Mesenchymal stem cell (in vitro differentiated cells and primary cell): Measurements from ENCODE around the gene ZDHHC1.
A peak's percentile ranks its signal among the peaks of the same experiment; 100 is the strongest.

ENCODE experiments used
- DNase-seq: peaks from one replicate; pipeline ENCODE4 v3.0.0-alpha.2; 2013
- H2AFZ ChIP-seq: one replicate; pipeline ENCODE4 v1.6.1; 2013; ENCODE audit warnings: low read depth, mild to moderate bottlenecking, control low read depth, inconsistent platforms, low read length, moderate library complexity
- H2AK5ac ChIP-seq: 2 replicates; pipeline ENCODE4 v1.6.1; 2013; ENCODE audit warnings: low read length, moderate library complexity, mild to moderate bottlenecking, inconsistent platforms; ENCODE audit not compliant: severe bottlenecking
- H2BK120ac ChIP-seq: one replicate; pipeline ENCODE4 v1.6.1; 2013; ENCODE audit warnings: low read depth, mild to moderate bottlenecking, inconsistent platforms, low read length, moderate library complexity
- H2BK12ac ChIP-seq, 2 experiments: one replicate each; pipeline ENCODE4 v1.6.1; 2013; ENCODE audit warnings: inconsistent platforms in 2 of 2, low read length in 2 of 2, mild to moderate bottlenecking in 2 of 2, moderate library complexity in 2 of 2, control low read depth in 1 of 2
- H2BK15ac ChIP-seq: one replicate; pipeline ENCODE4 v1.6.1; 2013; ENCODE audit warnings: mild to moderate bottlenecking, low read depth, inconsistent platforms; ENCODE audit not compliant: poor library complexity, severe bottlenecking
- H2BK5ac ChIP-seq: 2 replicates; pipeline ENCODE4 v1.6.1; 2013; ENCODE audit warnings: low read depth, mild to moderate bottlenecking, low read length, control low read depth, inconsistent platforms; ENCODE audit not compliant: poor library complexity, severe bottlenecking
- H3K14ac ChIP-seq, 2 experiments: one replicate each; pipeline ENCODE4 v1.6.1; 2013; ENCODE audit warnings: inconsistent platforms in 2 of 2, low read length in 2 of 2, control low read depth in 1 of 2, mild to moderate bottlenecking in 1 of 2, moderate library complexity in 1 of 2
- H3K18ac ChIP-seq, 2 experiments: one replicate each; pipeline ENCODE4 v1.6.1; 2013; ENCODE audit warnings: inconsistent platforms in 2 of 2, low read length in 2 of 2, control low read depth in 1 of 2, low read depth in 1 of 2, mild to moderate bottlenecking in 1 of 2
- H3K23ac ChIP-seq, 2 experiments: one replicate each; pipeline ENCODE4 v1.6.1; 2013; ENCODE audit warnings: inconsistent platforms in 2 of 2, low read length in 2 of 2, mild to moderate bottlenecking in 2 of 2, moderate library complexity in 2 of 2, control low read depth in 1 of 2
- H3K27ac ChIP-seq: 2 replicates; pipeline ENCODE4 v1.5.1; 2013; ENCODE audit warnings: mild to moderate bottlenecking, moderate library complexity, low read length, control low read depth, inconsistent platforms; ENCODE audit not compliant: poor library complexity, severe bottlenecking
- H3K27me3 ChIP-seq, 2 experiments: 2 replicates each; pipeline versions ENCODE4 v1.6.1 to v1.7.0; 2013; ENCODE audit warnings: low read length in 2 of 2, mild to moderate bottlenecking in 2 of 2, moderate library complexity in 2 of 2, control low read depth in 1 of 2, inconsistent platforms in 1 of 2; ENCODE audit not compliant: control insufficient read depth in 1 of 2, insufficient read depth in 1 of 2
- H3K36me3 ChIP-seq, 2 experiments: 2 replicates each; pipeline versions ENCODE4 v1.6.1 to v1.7.0; 2013; ENCODE audit warnings: low read length in 2 of 2, control low read depth in 1 of 2, inconsistent platforms in 1 of 2, low read depth in 1 of 2, mild to moderate bottlenecking in 1 of 2; ENCODE audit not compliant: insufficient read depth in 2 of 2, control insufficient read depth in 1 of 2
- H3K4ac ChIP-seq, 2 experiments: one replicate each; pipeline ENCODE4 v1.6.1; 2013; ENCODE audit warnings: inconsistent platforms in 2 of 2, low read length in 2 of 2, mild to moderate bottlenecking in 2 of 2, moderate library complexity in 2 of 2, control low read depth in 1 of 2, low read depth in 1 of 2
- H3K4me1 ChIP-seq: 2 replicates; pipeline ENCODE4 v1.6.1; 2013; ENCODE audit warnings: low read depth, low read length, control low read depth; ENCODE audit not compliant: control insufficient read depth, insufficient read depth
- H3K4me2 ChIP-seq: 2 replicates; pipeline ENCODE4 v1.6.1; 2013; ENCODE audit warnings: low read length, mild to moderate bottlenecking, inconsistent platforms; ENCODE audit not compliant: poor library complexity, severe bottlenecking
- H3K4me3 ChIP-seq, 2 experiments: 2 replicates each; pipeline versions ENCODE4 v1.5.1 to v1.7.0; 2013; ENCODE audit warnings: low read length in 2 of 2, mild to moderate bottlenecking in 2 of 2, control low read depth in 1 of 2, low read depth in 1 of 2; ENCODE audit not compliant: insufficient read depth in 1 of 2
- H3K79me1 ChIP-seq: replicated peaks from 2 replicates; pipeline ENCODE4 v1.6.1; 2013; ENCODE audit warnings: mild to moderate bottlenecking, control low read depth, low read length, inconsistent platforms; ENCODE audit not compliant: poor library complexity, severe bottlenecking
- H3K9ac ChIP-seq: 2 replicates; pipeline ENCODE4 v1.7.0; 2013; ENCODE audit warnings: mild to moderate bottlenecking, low read length, moderate library complexity
- H3K9me3 ChIP-seq: 2 replicates; pipeline ENCODE4 v1.7.0; 2013; ENCODE audit warnings: mild to moderate bottlenecking, low read length; ENCODE audit not compliant: control insufficient read depth
- H4K8ac ChIP-seq: one replicate; pipeline ENCODE4 v1.6.1; 2013; ENCODE audit warnings: inconsistent platforms, mild to moderate bottlenecking, low read length, moderate library complexity
- H4K91ac ChIP-seq: one replicate; pipeline ENCODE4 v1.6.1; 2013; ENCODE audit warnings: mild to moderate bottlenecking, low read length, inconsistent platforms
- WGBS: methylation state at CpG from one replicate; pipeline ENCODE4 v1.1.7; 2013; ENCODE audit warnings: mixed read lengths; 5-methylcytosine and 5-hydroxymethylcytosine counted together

The ZDHHC1 gene

GRCh38 chr16:67395105-67395457, 21.2 kb downstream of the ZDHHC1 start:
- peak overlapping the region; percentile 30 for H2BK15ac ChIP-seq
- H3K23ac ChIP-seq = no peak overlapping the region
- no peak overlapping the region for H4K8ac ChIP-seq
- no peak overlapping the region for H2AK5ac ChIP-seq
- H3K36me3 ChIP-seq = no peaks in the 10 kb centered on the region
- no peak overlapping the region for H3K9ac ChIP-seq
- 78% methylated on average over 7 of the region's 10 CpGs for WGBS
- no peak for DNase-seq
- H3K27ac ChIP-seq = no peak overlapping the region
- H2BK120ac ChIP-seq = no peak overlapping the region
- H3K4me1 ChIP-seq = peaks cover 52% of the 10 kb centered on the region
- no peaks in the 10 kb centered on the region for H3K9me3 ChIP-seq
- H3K27me3 ChIP-seq = peaks cover 15 to 81% of the 10 kb centered on the region in 2 experiments
- H3K18ac ChIP-seq = no peak overlapping the region
- H4K91ac ChIP-seq = no peak overlapping the region
- no peak overlapping the region for H2AFZ ChIP-seq
- H2BK5ac ChIP-seq = no peak overlapping the region
- H3K14ac ChIP-seq = no peak overlapping the region
- no peak overlapping the region for H3K4me3 ChIP-seq
- no peak overlapping the region for H3K4me2 ChIP-seq
- no peak overlapping the region for H2BK12ac ChIP-seq
- H3K79me1 ChIP-seq = no peaks in the 10 kb centered on the region
- H3K4ac ChIP-seq = no peak overlapping the region

DNA sequence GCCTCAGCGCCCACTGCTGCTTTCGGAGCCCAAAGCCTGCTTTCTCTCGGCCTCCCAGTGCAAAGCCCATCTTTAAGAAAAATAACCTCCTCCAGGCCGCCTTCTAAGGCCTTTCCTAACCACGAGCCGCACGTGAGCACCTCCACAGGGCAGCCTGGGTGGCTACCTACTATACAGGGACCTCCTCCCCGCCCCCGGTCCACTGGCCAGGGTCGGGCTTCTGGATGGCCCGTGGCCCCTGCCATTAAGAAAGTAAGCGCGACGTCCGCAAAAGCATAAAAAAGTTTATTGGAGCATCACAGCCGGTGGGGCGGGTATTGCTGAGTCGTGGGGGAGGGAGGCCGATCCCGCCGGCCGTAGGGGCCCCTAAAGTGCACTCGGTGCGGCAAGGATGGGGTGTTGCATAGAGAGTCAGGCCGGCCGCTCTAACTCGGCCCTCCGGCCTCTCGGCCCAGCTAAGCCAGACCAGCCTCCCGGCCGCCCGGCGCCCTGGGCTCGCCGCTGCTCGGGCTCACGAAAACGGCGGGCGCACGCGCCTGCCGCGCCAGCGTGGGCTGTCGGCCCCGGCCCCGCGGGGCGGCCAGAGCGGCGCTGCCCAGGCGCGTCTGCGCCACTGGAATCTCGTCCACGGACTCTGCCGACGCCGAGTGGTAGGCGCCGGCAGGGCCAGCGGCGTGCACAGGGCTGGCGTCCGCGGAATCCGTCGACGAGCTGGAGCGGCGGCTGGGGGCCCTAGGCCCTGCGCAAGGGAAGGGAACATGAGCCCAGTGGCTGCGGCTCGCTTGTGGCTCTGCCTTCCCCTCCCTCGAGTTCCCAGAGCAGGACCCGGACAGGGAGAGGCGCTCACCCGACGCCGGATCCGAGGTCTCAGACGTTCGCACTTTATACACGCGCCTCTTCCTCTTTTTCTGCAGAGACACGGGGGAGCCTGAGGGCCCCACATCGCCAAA, 21.8 kb downstream of the ZDHHC1 start:
- H3K79me1 ChIP-seq = no peaks in the 10 kb centered on the region
- H3K9me3 ChIP-seq = no peaks in the 10 kb centered on the region
- H3K14ac ChIP-seq = no peak overlapping the region
- H2AK5ac ChIP-seq = no peak overlapping the region
- DNase-seq = peak; percentile 38
- peak overlapping the region; percentile 6 to 34 for H3K18ac ChIP-seq
- peaks cover 15 to 75% of the 10 kb centered on the region in 2 experiments for H3K27me3 ChIP-seq
- no peak overlapping the region for H4K91ac ChIP-seq
- no peak overlapping the region for H2BK5ac ChIP-seq
- peak overlapping the region; percentile 58 for H4K8ac ChIP-seq
- no peak overlapping the region for H3K23ac ChIP-seq
- H3K36me3 ChIP-seq = no peaks in the 10 kb centered on the region
- WGBS = 15% methylated on average over 67 of the region's 88 CpGs
- peaks cover 46% of the 10 kb centered on the region for H3K4me1 ChIP-seq
- no peak overlapping the region for H2BK120ac ChIP-seq
- H2AFZ ChIP-seq = no peak overlapping the region
- peak overlapping the region; percentile 30 for H2BK15ac ChIP-seq
- no peak overlapping the region for H3K27ac ChIP-seq
- peak overlapping the region; percentile 85 for H3K9ac ChIP-seq
- H2BK12ac ChIP-seq = peak overlapping the region in 1 of 2 experiments; percentile 10
- H3K4me2 ChIP-seq = peak overlapping the region; percentile 27
- peak overlapping the region in 1 of 2 experiments; percentile 74 for H3K4me3 ChIP-seq
- no peak overlapping the region for H3K4ac ChIP-seq

GRCh38 chr16:67393788-67394154, 22.5 kb downstream of the ZDHHC1 start:
- Histone ChIP-seq H3K27ac (no peak overlapping the region), H3K4me1 (peaks cover 42% of the 10 kb centered on the region), H3K27me3 (peaks cover 15 to 69% of the 10 kb centered on the region in 2 experiments), H3K36me3 (no peaks in the 10 kb centered on the region), H2AFZ (no peak overlapping the region), H2BK120ac (no peak overlapping the region), H3K14ac (no peak overlapping the region), H2BK15ac (peak overlapping the region; percentile 12), H3K9ac (peak overlapping the region; percentile 85), H3K23ac (peak overlapping the region in 1 of 2 experiments; percentile 34), H2BK12ac (peak overlapping the region in 1 of 2 experiments; percentile 45), H3K79me1 (no peaks in the 10 kb centered on the region), H3K9me3 (no peaks in the 10 kb centered on the region), H3K4ac (no peak overlapping the region), H3K18ac (peak overlapping the region; percentile 28 to 34), H3K4me2 (peak overlapping the region; percentile 37), H4K8ac (peak overlapping the region; percentile 1), H2AK5ac (no peak overlapping the region), H3K4me3 (peak overlapping the region in 1 of 2 experiments; percentile 74), H2BK5ac (no peak overlapping the region), H4K91ac (peak overlapping the region; percentile 9)
- WGBS = 17% methylated on average over 19 of the region's 20 CpGs
- DNase-seq = no peak

DNA sequence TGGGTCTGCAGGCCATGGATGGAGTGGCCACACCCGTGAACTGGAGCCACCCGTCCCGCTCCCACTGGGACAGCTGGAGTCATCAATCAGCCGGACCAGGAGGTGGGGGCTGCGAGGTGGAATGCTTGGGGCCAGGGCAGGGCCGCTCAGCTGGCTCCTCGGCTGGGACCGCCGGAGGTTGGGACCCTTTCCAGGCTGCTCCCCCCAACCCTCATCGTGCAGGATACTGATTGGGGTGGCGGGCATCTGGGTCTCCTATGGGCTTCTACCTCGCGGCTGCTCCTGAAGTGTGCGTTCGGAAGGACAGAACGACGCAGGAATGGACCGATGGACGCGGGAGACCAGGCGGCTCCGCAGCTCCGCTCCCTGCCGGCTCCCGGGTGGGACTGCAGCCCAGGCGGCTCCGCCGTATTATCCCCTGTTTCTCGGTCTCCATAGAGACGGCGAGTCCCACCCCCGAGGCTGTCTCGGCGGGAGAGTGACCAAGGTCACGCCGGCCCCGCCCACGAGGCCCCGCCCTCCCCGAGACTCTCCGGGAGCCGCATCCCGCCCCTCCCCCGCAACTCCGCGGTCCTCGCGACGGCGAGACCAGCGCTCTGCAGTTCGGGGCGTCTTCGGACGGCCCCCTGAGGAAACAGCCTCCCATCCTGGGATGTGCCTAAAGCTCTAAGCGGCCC, 23.0 kb downstream of the ZDHHC1 start, which contains the start of gene TPPP3:
Gene TPPP3 (minus strand): TSS at position 388 of the 677 bp plus-strand sequence. CDS start 2,387 bp downstream, outside the sequence.
- no peak within 1 kb of the TSS for H2AFZ ChIP-seq
- no peak within 1 kb of the TSS for H3K27ac ChIP-seq
- H3K9ac ChIP-seq = peak within 1 kb of the TSS; percentile 85
- no peak within 1 kb of the TSS for H3K4ac ChIP-seq
- no peaks in the 10 kb centered on the region for H3K36me3 ChIP-seq
- H2BK15ac ChIP-seq = peak within 1 kb of the TSS; percentile 12
- peak; percentile 92 for DNase-seq
- H2BK5ac ChIP-seq = no peak within 1 kb of the TSS
- H4K8ac ChIP-seq = peak within 1 kb of the TSS; percentile 58
- H3K27me3 ChIP-seq = peaks cover 19 to 69% of the 10 kb centered on the region in 2 experiments
- peak within 1 kb of the TSS; percentile 9 for H4K91ac ChIP-seq
- peaks cover 42% of the 10 kb centered on the region for H3K4me1 ChIP-seq
- peak within 1 kb of the TSS in 1 of 2 experiments; percentile 53 for H3K14ac ChIP-seq
- H3K23ac ChIP-seq = peak within 1 kb of the TSS in 1 of 2 experiments; percentile 34
- H3K4me3 ChIP-seq = peak within 1 kb of the TSS in 1 of 2 experiments; percentile 74
- no peaks in the 10 kb centered on the region for H3K79me1 ChIP-seq
- WGBS = 7% methylated on average over 53 of the region's 56 CpGs
- H2AK5ac ChIP-seq = no peak within 1 kb of the TSS
- peak within 1 kb of the TSS; percentile 47 for H3K4me2 ChIP-seq
- no peak within 1 kb of the TSS for H2BK120ac ChIP-seq
- peak within 1 kb of the TSS; percentile 34 to 38 for H3K18ac ChIP-seq
- no peaks in the 10 kb centered on the region for H3K9me3 ChIP-seq
- peak within 1 kb of the TSS; percentile 14 to 83 for H2BK12ac ChIP-seq
